Coronary artery (tissue), 2 donors: Measurements from ENCODE around the gene PREX1.

Experiments used
- DNase-seq: peaks from one replicate; pipeline ENCODE4 v3.0.0-alpha.2; 2017; ENCODE audit warnings: low spot score
- H3K27ac ChIP-seq, 2 donors: fragments of 200-600 bp; sonication (generic); one replicate each; pipeline ENCODE4 v1.5.1; 2016 to 2019
- H3K4me3 ChIP-seq: fragments of 200-600 bp; sonication (generic); 2 replicates; pipeline ENCODE4 v1.5.1; 2016; ENCODE audit warnings: mild to moderate bottlenecking, moderate library complexity
- TF ChIP-seq, protein P1 (sequence below): fragments of 200-600 bp; sonication (generic); IDR thresholded peaks from one replicate; pipeline ENCODE4 v1.5.1; 2019; ENCODE audit warnings: antibody characterized with exemption

PREX1 gene

DNA sequence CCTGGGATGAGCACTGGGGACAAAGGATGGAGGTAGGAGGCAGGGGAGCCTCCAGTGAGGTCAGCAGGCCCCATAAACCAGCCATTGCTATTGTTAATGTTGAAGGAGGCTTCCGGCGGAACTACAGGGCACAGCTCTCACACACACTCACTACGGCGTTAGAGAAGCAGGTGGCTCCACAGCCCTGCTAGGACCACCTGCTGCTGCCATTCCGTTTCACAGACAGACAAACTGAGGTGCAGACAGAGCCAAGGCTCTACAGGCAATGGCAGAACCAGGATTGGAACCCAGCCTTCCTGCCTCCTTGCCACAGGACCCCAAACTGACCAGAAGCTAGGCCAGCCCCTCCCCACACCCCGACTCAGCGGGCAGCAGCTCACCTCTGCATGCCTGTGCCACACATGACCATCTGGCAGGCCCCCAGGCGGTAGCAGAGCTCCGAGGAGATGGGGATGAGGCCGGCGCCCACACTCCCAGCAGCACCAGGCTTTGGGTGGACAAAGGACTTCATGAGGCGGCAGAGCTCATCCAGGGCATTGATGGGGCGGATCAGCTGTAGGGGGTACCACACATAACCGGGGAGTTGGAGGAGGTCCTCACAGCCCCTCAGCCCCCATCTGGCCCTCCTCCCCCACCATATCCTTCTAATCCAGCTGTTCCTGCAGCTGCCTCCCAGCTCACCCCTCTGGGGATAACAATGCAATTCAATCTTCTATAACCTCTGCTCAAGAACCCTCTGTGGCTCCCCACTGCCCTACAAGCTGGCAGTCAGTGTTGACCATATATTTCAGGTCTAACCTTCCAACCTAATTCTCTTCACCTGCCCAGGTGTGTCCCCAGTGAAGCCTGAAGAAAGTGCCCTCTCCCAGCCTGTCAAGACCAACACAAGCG lies 198.5 kb downstream of the PREX1 start:
- DNase-seq, result no peak
- Histone ChIP-seq H3K27ac (no peak overlapping the region), H3K4me3 (no peak overlapping the region)
- TF ChIP-seq, protein P1, sequence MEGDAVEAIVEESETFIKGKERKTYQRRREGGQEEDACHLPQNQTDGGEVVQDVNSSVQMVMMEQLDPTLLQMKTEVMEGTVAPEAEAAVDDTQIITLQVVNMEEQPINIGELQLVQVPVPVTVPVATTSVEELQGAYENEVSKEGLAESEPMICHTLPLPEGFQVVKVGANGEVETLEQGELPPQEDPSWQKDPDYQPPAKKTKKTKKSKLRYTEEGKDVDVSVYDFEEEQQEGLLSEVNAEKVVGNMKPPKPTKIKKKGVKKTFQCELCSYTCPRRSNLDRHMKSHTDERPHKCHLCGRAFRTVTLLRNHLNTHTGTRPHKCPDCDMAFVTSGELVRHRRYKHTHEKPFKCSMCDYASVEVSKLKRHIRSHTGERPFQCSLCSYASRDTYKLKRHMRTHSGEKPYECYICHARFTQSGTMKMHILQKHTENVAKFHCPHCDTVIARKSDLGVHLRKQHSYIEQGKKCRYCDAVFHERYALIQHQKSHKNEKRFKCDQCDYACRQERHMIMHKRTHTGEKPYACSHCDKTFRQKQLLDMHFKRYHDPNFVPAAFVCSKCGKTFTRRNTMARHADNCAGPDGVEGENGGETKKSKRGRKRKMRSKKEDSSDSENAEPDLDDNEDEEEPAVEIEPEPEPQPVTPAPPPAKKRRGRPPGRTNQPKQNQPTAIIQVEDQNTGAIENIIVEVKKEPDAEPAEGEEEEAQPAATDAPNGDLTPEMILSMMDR, result no peak

DNA sequence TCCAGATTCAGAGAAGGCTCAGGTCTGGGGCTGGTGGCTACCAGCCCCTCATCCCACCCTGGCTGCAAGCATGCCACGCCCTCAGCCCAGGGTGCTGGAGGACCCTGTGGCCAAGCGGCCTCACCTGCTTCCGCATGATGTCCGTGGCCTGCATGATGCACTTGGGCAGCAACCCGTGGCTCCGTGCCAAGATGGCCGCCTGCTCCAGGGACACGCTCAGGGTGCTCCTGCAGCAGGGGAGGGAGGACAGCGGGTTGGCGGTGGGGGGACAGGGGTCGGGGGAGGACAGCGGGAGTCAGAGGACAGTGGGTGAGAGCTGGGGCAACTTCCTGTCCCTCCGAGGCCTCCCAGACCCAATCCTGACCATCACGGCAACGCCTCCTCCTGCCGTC lies 200.1 kb downstream of the PREX1 start:
- TF ChIP-seq, protein P1, result no peak
- Histone ChIP-seq H3K4me3 (no peak overlapping the region), H3K27ac (peak overlapping the region in 1 of 2 donors; percentile 16)
- no peak for DNase-seq

DNA sequence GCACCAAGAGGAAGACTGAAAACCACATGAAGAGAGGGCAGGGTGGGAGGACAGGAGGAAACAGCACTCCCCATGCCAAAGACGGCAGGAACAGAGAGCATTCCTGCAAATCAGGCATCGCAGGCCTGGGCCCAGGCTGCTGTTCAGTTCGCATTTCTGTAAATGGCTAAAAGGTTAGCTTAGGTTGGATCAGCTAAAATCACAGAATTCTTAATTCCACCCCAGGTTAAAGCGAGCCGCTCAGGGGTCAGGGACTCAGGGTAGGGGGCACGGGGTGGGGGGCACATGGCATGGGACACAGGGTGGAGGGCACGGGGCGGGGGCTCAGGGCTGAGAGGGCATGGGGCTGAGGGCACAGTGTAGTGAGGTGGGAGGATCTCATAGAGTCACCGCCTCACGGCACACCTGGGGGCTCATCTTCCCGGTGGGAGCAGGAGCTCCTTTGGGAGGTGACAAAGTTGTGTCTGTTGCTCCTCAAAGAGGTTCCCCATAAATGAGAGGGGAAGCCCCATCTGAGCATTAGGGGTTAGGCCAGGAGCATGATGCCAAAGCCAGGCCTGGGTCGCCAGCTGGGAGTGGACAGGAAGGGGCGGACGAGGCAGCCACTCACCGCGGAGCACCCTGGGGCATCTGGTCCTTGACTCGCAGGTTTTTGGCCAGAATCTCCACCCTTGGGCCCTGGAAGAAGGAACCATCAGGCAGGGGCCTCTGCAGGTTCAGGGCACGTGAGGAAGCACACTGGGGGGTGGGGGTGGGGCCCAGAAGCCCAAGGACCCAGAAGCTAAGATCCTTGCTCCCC lies 200.7 kb downstream of the PREX1 start:
- H3K4me3 ChIP-seq, result no peak overlapping the region
- peak overlapping the region; percentile 47 to 78 for H3K27ac ChIP-seq
- TF ChIP-seq, protein P1, result no peak
- no peak for DNase-seq

DNA sequence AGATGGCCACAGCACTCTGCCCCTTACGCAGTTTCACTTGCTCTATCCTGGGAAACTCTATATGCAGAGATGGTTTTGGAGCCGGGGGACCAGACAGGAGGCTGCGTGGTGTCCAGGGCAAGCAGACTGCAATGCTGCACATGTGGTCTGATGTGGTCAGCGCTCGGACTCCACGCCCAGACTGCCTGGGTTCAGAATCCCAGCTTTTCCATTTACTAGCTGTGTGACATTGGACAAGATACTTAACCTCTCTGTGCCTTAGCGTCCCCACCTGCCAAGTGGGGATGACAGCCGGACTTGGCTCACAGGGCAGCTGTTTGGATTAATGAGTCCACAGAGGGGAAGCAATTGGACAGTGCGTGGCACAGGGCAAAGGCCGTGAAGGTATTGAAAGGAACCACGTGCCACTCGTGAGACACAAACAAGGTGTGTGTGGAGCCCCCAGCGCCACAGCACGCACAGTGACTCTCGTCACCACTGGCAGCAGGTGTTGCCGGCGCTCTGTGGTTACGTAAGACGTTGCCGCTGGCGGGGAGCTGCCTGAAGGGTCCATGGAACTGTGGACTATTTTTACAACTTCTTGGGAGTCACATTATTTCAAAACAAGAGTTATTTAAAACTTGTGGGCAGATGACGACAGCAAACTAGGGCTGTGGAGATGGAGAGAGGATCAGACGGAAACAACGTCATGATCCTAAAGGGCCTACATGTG lies 201.4 kb downstream of the PREX1 start:
- Histone ChIP-seq H3K27ac (peak overlapping the region; percentile 47 to 78), H3K4me3 (no peak overlapping the region)
- no peak for DNase-seq
- TF ChIP-seq, protein P1, result no peak

DNA sequence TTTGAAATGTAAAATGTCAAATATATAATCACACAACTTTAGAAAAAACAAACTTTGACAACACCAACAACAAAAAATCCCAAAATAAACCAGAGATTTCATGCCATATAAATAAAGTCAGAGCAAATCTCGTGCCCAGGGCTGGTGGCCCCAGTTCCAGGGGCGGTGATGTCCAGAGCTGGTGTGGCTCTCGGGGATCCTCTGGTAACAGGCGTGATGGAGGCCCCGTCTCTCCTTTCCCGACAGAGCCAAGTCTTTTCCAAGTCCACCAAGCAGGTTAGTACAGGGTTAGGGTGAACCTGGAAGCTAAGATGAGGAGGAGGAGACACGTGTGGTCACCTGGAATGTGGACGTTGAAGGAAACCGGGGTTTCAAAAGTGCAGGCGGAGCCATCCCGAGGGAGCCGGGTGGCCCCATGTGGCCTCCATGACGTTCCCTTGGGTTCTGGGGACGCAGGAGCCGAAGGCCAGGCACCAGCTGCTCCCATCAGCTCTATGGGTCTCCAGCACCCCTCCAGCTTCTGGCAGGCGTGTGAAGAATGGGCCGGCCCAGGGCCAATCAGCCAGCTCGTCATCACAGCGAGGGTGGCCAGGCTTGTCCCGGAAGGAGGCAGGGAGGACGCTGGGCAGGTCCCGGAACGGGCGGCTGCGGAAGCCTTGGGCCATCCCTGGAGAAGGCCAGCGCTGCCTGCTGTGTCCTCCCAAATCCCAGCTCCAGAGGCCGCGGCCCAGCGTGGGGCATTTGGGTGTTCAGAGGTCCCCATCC lies 202.5 kb downstream of the PREX1 start:
- no peak for DNase-seq
- Histone ChIP-seq H3K27ac (no peak overlapping the region), H3K4me3 (no peak overlapping the region)
- TF ChIP-seq, protein P1, result no peak

DNA sequence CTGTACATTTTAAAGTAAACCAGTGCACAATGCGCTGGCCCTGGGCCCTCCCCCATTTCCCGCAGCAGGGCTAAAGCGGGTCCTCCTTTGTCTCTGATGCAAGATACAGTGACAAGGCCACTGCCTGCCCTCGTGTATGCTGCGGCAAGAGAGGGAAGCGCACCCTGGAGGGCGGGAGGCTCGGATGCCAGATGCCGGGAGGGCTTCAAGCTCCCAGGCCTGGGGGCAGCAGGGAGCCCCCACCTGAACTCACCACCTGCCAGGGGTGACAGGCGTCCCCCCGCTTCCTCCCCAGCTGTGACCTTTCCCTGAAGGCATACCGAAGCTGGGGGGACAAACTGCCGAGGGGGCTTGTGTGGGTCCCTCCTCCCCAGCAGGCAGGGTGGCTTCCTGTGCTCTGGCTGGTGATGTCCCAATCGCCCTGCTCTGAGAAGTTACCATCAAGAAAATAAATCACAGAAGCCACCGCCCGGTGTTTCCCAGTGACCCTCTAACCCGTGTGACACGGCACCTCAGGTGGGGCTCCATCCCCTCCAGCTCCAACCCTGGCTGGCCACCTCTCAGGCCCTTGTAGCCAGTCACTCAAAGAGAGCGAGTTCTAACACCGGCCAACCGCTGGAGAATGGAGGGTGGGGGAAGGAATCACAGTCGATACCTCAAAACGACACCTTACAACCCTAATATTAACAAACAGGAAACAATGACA lies 203.3 kb downstream of the PREX1 start:
- no peak overlapping the region for H3K4me3 ChIP-seq
- H3K27ac ChIP-seq, result no peak overlapping the region
- TF ChIP-seq, protein P1, result no peak
- DNase-seq, result no peak
